ENCODE results near the gene MOB3C.

The MOB3C gene

DNA sequence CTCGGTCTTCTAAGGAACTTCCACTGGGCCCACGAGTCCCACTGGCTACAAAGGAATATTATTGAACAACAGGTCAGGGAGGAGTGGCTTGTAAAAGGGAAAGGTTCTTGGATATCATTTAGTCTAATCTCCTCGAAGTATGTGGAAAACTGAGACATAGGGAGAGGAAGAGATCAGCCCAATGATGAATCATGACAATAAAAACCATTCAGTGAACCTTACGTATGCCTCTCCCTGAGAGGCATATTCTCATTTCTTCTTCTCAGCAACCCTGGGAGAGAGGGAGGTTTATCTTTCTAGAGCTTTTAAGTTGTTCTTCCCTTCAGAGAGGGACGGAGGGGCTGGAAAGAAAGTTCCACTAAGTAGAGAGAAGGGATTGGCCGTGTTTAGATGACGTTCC is 5.3 kb upstream of the MOB3C start:
- Histone ChIP-seq H3K27me3 (ENCODE audit: insufficient read depth, insufficient read length) (peaks cover 31% of the 10 kb centered on the region), H3K4me3 (ENCODE audit: insufficient read length, low read depth) (no peak overlapping the region), H3K4me1 (ENCODE audit: insufficient read depth, insufficient read length) (peaks cover 12% of the 10 kb centered on the region), H3K36me3 (ENCODE audit: insufficient read depth, insufficient read length, low read length) (no peaks in the 10 kb centered on the region), H3K9me3 (ENCODE audit: insufficient read depth, low read length) (no peaks in the 10 kb centered on the region), H3K9ac (ENCODE audit: insufficient read length, low read depth) (no peak overlapping the region)
- DNase-seq (ENCODE audit: low read depth, low spot score): no peak
- TF ChIP-seq ZNF274 (IDR thresholded peaks at IDR 0.05; ENCODE audit: low read depth, low read length): no peak
- TF ChIP-seq SUZ12 (IDR thresholded peaks at IDR 0.05; ENCODE audit: extremely low read depth, insufficient read depth, insufficient read length): no peak
- no peak for TF ChIP-seq YY1 (IDR thresholded peaks at IDR 0.05; ENCODE audit: insufficient read depth, insufficient read length)

DNA sequence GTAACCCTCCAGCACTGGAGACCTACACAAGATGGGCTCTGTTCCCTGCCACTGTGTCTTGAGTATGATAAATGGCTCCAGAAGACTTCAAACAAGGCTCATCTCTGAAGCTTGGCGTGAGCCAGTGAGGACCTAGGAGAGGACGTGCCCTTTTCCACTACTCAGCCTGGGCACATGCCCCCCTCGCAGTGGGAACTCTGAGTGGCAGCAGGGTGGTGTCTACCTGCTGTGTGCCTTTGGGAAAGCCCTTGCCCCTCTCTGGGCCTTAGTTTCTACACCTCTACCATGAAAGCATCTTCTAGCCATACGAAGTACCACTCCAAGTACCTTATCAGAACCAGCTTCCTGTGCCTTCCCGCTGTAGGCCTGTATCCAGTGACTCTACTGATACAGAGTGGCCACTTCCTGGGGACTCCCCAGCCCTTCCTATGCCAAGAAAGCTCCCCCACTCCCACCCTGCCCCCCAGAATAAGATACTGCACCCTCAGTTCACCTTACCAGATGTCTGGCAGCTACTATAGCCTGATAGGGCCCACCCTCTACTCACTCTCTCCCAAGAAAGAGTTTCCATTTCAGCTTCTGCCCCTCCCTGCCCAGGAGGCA is 3.1 kb upstream of the MOB3C start:
- H3K9ac ChIP-seq (ENCODE audit: insufficient read length, low read depth): no peak overlapping the region
- no peak for TF ChIP-seq ZNF274 (IDR thresholded peaks at IDR 0.05; ENCODE audit: low read depth, low read length)
- TF ChIP-seq YY1 (IDR thresholded peaks at IDR 0.05; ENCODE audit: insufficient read depth, insufficient read length): no peak
- TF ChIP-seq SUZ12 (IDR thresholded peaks at IDR 0.05; ENCODE audit: extremely low read depth, insufficient read depth, insufficient read length): no peak
- no peak overlapping the region for H3K4me3 ChIP-seq (ENCODE audit: insufficient read length, low read depth)
- DNase-seq (ENCODE audit: low read depth, low spot score): no peak
- no peaks in the 10 kb centered on the region for H3K9me3 ChIP-seq (ENCODE audit: insufficient read depth, low read length)
- peaks cover 20% of the 10 kb centered on the region for H3K4me1 ChIP-seq (ENCODE audit: insufficient read depth, insufficient read length)
- peaks cover 48% of the 10 kb centered on the region for H3K27me3 ChIP-seq (ENCODE audit: insufficient read depth, insufficient read length)
- no peaks in the 10 kb centered on the region for H3K36me3 ChIP-seq (ENCODE audit: insufficient read depth, insufficient read length, low read length)

DNA sequence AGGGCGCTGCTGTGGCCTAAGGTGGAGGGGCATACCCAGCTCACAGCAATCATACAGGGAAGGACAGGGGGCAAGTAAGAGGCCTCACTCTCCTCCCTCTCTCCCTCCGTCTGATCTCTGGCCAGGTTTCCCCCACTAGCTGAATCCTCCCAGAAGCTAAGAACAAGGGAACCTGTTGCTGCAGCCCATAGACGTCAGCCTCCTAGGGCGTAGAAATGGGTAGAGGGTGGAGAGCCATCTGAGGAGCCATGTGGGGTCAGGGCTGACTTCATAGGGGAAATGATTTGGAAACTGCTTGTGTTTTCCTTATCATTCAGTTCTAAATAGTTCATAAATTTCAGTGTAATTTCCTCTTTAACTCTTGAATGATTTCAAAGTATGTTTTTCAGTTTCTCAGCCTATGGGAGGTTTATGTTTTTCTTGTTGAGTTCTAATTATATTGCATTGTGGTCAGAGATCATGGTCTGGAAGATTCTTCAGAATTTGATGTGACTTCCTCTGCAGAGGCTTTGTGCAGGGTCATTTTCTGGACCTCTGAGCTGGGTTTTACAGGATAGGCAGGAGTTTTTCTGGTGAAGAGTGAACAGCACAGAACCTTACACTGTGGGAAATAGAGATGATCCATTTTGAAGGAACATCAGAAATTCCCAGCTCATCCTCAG is 2.3 kb upstream of the MOB3C start:
- TF ChIP-seq ZNF274 (IDR thresholded peaks at IDR 0.05; ENCODE audit: low read depth, low read length) (no peak), SUZ12 (IDR thresholded peaks at IDR 0.05; ENCODE audit: extremely low read depth, insufficient read depth, insufficient read length) (no peak), YY1 (IDR thresholded peaks at IDR 0.05; ENCODE audit: insufficient read depth, insufficient read length) (no peak)
- H3K4me3 ChIP-seq (ENCODE audit: insufficient read length, low read depth): no peak overlapping the region

DNA sequence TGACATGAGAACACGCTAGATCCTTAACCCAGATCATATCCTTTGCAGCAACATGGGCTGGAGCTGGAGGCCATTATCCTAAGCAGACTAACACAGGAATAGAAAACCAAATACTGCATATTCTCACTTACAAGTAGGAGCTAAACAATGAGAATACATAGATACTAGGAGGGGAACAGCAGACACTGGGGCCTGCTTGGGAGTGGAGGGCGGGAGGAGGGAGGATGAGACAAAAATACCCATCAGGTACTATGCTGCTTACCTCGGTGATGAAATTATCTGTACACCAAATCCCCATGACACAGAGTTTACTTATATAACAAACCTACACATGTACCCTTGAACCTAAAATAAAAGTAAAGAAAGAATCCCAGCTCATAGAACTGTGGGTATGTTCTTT is 1.2 kb upstream of the MOB3C start:
- Histone ChIP-seq H3K9me3 (ENCODE audit: insufficient read depth, low read length) (no peaks in the 10 kb centered on the region), H3K36me3 (ENCODE audit: insufficient read depth, insufficient read length, low read length) (no peaks in the 10 kb centered on the region), H3K27me3 (ENCODE audit: insufficient read depth, insufficient read length) (peaks cover 48% of the 10 kb centered on the region), H3K4me3 (ENCODE audit: insufficient read length, low read depth) (no peak overlapping the region), H3K9ac (ENCODE audit: insufficient read length, low read depth) (no peak overlapping the region), H3K4me1 (ENCODE audit: insufficient read depth, insufficient read length) (peaks cover 26% of the 10 kb centered on the region)
- TF ChIP-seq SUZ12 (IDR thresholded peaks at IDR 0.05; ENCODE audit: extremely low read depth, insufficient read depth, insufficient read length) (no peak), ZNF274 (IDR thresholded peaks at IDR 0.05; ENCODE audit: low read depth, low read length) (no peak), YY1 (IDR thresholded peaks at IDR 0.05; ENCODE audit: insufficient read depth, insufficient read length) (no peak)
- DNase-seq (ENCODE audit: low read depth, low spot score): no peak

More for the DNA sequence above, 2.3 kb upstream of the MOB3C start:
- no peaks in the 10 kb centered on the region for H3K9me3 ChIP-seq (ENCODE audit: insufficient read depth, low read length)
- DNase-seq (ENCODE audit: low read depth, low spot score): no peak
- peaks cover 48% of the 10 kb centered on the region for H3K27me3 ChIP-seq (ENCODE audit: insufficient read depth, insufficient read length)
- no peak overlapping the region for H3K9ac ChIP-seq (ENCODE audit: insufficient read length, low read depth)
- peaks cover 22% of the 10 kb centered on the region for H3K4me1 ChIP-seq (ENCODE audit: insufficient read depth, insufficient read length)
- no peaks in the 10 kb centered on the region for H3K36me3 ChIP-seq (ENCODE audit: insufficient read depth, insufficient read length, low read length)

DNA sequence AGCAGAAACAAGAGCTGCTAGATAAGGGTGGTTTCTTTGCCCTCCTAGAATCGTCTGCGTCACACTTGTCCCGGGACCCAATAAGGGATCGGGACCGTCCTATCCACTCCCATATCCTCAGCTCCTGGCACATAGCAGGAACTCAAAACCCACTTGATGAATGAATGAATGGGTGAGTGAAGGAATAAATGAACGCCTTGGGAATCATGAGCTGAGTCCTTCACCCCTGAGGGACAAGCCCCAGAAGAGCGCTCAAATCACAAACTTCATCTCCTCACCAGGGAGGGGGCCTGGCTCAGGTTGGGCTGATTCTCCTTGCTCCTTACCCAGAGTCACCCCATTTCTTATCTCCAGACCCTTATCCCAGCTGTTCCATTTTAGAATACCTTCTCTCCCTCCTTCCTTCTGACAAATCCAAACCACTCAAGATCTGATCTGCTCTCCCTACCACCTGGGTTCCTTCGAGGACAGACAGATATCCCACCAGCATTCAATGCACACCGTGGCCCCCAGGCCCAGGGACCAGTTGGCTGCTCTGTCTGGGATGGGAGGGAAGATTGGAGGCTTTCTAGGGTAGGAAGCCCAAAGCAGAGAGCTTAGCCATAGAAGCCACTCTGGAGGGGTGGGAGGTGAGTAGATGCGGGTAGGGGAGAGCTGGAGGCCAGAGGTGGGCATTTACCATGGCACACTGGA is 643 bp upstream of the MOB3C start:
- DNase-seq (ENCODE audit: low read depth, low spot score): no peak
- Histone ChIP-seq H3K27me3 (ENCODE audit: insufficient read depth, insufficient read length) (peaks cover 48% of the 10 kb centered on the region), H3K4me3 (ENCODE audit: insufficient read length, low read depth) (peak overlapping the region; percentile 85), H3K4me1 (ENCODE audit: insufficient read depth, insufficient read length) (peaks cover 28% of the 10 kb centered on the region), H3K9ac (ENCODE audit: insufficient read length, low read depth) (peak overlapping the region; percentile 86), H3K9me3 (ENCODE audit: insufficient read depth, low read length) (no peaks in the 10 kb centered on the region), H3K36me3 (ENCODE audit: insufficient read depth, insufficient read length, low read length) (no peaks in the 10 kb centered on the region)
- TF ChIP-seq SUZ12 (IDR thresholded peaks at IDR 0.05; ENCODE audit: extremely low read depth, insufficient read depth, insufficient read length): no peak
- TF ChIP-seq YY1 (IDR thresholded peaks at IDR 0.05; ENCODE audit: insufficient read depth, insufficient read length): no peak

DNA sequence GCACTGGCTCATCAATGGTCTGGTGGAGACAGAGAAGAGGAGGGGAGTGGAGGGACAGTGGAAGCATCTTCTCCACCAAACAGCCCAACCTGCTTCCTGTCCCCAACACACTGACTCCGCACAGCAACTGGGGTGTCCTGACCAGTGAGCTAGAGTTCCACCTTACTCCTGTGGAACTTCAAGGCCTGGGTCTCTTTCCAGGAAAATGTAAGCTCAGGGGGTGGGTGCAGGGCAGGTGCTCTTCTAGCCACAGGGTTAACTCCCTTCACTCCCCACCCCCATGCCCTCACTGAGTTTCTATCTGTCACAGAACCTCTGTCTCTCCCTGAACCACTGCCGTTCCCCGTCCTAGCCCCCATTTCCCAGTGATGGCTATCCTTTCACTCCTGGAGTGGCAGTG is 876 bp downstream of the MOB3C start:
- TF ChIP-seq ZNF274 (IDR thresholded peaks at IDR 0.05; ENCODE audit: low read depth, low read length) (no peak), SUZ12 (IDR thresholded peaks at IDR 0.05; ENCODE audit: extremely low read depth, insufficient read depth, insufficient read length) (no peak), YY1 (IDR thresholded peaks at IDR 0.05; ENCODE audit: insufficient read depth, insufficient read length) (no peak)
- peak overlapping the region; percentile 5 for H3K9ac ChIP-seq (ENCODE audit: insufficient read length, low read depth)
- H3K4me3 ChIP-seq (ENCODE audit: insufficient read length, low read depth): no peak overlapping the region
- H3K27me3 ChIP-seq (ENCODE audit: insufficient read depth, insufficient read length): peaks cover 45% of the 10 kb centered on the region
- H3K4me1 ChIP-seq (ENCODE audit: insufficient read depth, insufficient read length): peaks cover 37% of the 10 kb centered on the region
- H3K9me3 ChIP-seq (ENCODE audit: insufficient read depth, low read length): no peaks in the 10 kb centered on the region
- no peak for DNase-seq (ENCODE audit: low read depth, low spot score)
- H3K36me3 ChIP-seq (ENCODE audit: insufficient read depth, insufficient read length, low read length): no peaks in the 10 kb centered on the region

DNA sequence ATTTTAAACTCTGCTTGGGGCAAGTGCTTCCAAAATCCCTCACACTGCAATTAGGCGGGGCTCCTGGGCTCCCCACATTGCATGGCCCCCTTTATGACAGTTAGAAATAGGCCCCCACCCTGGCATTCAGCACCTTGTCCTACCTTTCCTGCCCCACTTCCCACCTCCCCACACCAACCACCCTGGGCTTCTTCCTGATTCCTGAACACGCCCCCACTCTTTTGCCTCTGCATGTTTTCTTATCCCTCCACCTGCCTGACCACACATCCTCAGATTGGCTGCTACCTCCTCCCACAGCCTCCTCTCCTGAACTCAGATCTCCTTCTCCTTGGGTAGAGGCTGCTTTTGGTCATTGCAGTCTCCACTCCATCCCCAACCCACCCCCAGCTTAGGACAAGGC is 1.5 kb downstream of the MOB3C start:
- peaks cover 37% of the 10 kb centered on the region for H3K4me1 ChIP-seq (ENCODE audit: insufficient read depth, insufficient read length)
- no peak for DNase-seq (ENCODE audit: low read depth, low spot score)
- TF ChIP-seq SUZ12 (IDR thresholded peaks at IDR 0.05; ENCODE audit: extremely low read depth, insufficient read depth, insufficient read length): no peak
- no peak for TF ChIP-seq ZNF274 (IDR thresholded peaks at IDR 0.05; ENCODE audit: low read depth, low read length)
- TF ChIP-seq YY1 (IDR thresholded peaks at IDR 0.05; ENCODE audit: insufficient read depth, insufficient read length): no peak
- H3K27me3 ChIP-seq (ENCODE audit: insufficient read depth, insufficient read length): peaks cover 45% of the 10 kb centered on the region
- no peak overlapping the region for H3K4me3 ChIP-seq (ENCODE audit: insufficient read length, low read depth)
- H3K36me3 ChIP-seq (ENCODE audit: insufficient read depth, insufficient read length, low read length): no peaks in the 10 kb centered on the region
- no peak overlapping the region for H3K9ac ChIP-seq (ENCODE audit: insufficient read length, low read depth)
- no peaks in the 10 kb centered on the region for H3K9me3 ChIP-seq (ENCODE audit: insufficient read depth, low read length)
